Measurements from ENCODE around the gene POTEG. TPM values are rescaled to one million over a fixed set of nuclear protein-coding genes. Genes with fewer than 3 reads are reported as not detected.
"Not testable (repeated sequence)": the region's sequence is repeated elsewhere in the genome, so short reads cannot be mapped to it uniquely, and the experiment has no call there.

Gene POTEG
- total RNA-seq, 2 experiments from 2014 or later: not detected

DNA sequence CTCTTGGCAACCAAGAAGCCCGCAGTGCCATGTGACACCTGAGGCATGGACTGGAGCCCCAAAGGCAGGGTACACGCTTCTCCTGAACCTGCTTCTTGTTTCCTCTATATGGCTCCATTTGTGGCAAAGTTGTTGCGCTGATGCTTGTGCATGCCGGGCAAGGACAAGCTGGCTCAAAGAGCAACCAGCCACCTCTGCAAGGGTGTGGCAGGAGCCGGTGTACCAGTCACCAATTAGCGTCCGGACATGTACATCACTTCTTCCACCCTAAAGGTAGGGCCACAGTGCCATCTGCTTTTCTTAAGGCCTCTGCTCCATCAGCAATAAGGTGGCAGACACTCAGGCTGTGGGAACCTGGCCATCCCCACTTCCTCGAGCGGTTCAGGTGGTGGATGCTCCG lies 43.9 kb downstream of the POTEG start:
- H3K36me3 Mint-ChIP-seq (ENCODE audit: low read depth); DNase-seq; H3K4me3 Mint-ChIP-seq; H3K27ac Mint-ChIP-seq; H3K4me1 Mint-ChIP-seq; POLR2A ChIA-PET; H3K27me3 Mint-ChIP-seq; CTCF ChIA-PET; H3K9me3 Mint-ChIP-seq: not testable (repeated sequence)

DNA sequence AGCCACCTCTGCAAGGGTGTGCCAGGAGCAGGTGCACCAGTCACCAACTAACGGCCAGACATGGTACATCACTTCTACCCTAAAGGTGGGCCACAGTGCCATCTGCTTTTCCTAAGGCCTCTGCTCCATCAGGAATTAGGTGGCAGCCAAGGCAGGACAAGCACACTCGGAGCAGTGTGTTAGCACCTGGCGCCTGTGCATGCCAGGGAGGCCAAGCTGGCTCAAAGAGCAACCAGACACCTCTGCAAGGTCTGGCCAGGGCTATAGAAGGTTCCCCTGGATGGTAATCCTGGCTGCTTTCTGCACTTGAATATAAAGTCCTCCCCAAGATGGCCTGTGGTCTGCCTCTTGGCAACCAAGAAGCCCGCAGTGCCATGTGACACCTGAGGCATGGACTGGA lies 45.4 kb downstream of the POTEG start:
- DNase-seq; H3K9me3 Mint-ChIP-seq; H3K27me3 Mint-ChIP-seq; POLR2A ChIA-PET; H3K4me3 Mint-ChIP-seq; H3K36me3 Mint-ChIP-seq (ENCODE audit: low read depth); H3K27ac Mint-ChIP-seq; CTCF ChIA-PET; H3K4me1 Mint-ChIP-seq: not testable (repeated sequence)

DNA sequence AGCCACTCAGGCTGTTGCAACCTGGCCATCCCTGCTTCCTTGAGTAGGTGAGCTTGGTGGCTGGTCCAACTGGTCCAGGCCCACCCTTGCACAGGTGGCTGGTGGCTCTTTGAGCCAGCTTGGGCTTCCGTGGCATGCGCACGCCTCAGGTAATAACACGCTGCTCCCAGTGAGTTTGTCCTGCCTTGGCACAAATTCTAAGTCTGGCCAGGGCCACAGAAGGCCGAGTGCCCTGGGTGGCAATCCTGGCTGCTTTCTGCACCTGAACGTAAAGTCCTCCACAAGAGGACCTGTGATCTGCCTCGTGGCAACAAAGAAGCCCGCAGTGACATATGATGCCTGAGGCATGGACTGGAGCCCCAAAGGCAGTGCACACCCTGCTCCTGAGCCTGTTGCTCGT lies 47.1 kb downstream of the POTEG start:
- H3K4me3 Mint-ChIP-seq; H3K36me3 Mint-ChIP-seq (ENCODE audit: low read depth); H3K27ac Mint-ChIP-seq; H3K27me3 Mint-ChIP-seq; POLR2A ChIA-PET; H3K9me3 Mint-ChIP-seq; DNase-seq; CTCF ChIA-PET; H3K4me1 Mint-ChIP-seq: not testable (repeated sequence)

DNA sequence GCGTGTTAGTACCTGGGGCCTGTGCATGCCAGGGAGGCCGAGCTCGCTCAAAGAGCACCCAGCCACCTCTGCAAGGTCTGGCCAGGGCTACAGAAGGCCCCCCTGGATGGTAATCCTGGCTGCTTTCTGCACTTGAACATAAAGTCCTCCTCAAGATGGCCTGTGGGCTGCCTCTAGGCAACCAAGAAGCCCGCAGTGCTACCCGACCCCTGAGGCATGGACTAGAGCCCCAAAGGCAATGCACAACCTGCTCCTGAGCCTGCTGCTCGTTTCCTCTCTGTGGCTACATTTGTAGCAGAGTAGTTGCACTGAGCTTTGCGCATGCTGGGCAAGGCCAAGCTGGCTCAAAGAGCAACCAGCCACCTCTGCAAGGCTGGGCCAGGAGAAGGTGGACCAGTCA lies 47.8 kb downstream of the POTEG start:
- H3K27ac Mint-ChIP-seq; H3K4me3 Mint-ChIP-seq; H3K27me3 Mint-ChIP-seq; DNase-seq; H3K36me3 Mint-ChIP-seq (ENCODE audit: low read depth); CTCF ChIA-PET; H3K4me1 Mint-ChIP-seq; H3K9me3 Mint-ChIP-seq; POLR2A ChIA-PET: not testable (repeated sequence)

DNA sequence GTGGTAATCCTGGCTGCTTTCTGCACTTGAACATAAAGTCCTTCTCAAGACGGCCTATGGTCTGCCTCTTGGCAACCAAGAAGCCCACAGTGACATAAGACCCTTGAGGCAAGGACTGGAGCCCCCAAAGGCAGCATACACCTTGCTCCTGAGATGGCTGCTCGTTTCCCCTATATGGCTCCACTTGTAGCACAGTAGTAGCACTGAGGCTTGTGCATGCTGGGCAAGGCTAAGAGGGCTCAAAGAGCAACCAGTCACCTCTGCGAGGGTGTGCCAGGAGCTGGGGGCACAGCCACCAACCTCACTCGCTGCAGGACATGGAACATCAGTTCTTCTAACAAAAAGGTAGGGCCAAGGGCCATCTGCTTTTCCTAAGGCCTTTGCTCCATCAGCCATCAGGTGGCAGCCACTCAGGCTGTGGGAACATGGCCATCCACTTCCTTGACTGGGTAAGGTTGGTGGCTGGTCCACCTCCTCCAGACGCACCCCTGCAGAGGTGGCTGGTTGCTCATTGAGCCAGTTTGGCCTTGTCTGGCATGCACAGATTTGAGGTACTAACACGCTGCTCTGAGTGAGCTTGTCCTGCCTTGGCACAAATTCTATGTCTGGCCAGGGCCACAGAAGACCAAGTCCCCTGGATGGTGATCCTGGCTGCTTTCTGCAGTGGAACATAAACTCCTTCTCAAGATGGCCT lies 49.9 kb downstream of the POTEG start:
- H3K27me3 Mint-ChIP-seq; H3K36me3 Mint-ChIP-seq (ENCODE audit: low read depth); H3K27ac Mint-ChIP-seq; POLR2A ChIA-PET; H3K4me3 Mint-ChIP-seq; DNase-seq; CTCF ChIA-PET; H3K4me1 Mint-ChIP-seq; H3K9me3 Mint-ChIP-seq: not testable (repeated sequence)

DNA sequence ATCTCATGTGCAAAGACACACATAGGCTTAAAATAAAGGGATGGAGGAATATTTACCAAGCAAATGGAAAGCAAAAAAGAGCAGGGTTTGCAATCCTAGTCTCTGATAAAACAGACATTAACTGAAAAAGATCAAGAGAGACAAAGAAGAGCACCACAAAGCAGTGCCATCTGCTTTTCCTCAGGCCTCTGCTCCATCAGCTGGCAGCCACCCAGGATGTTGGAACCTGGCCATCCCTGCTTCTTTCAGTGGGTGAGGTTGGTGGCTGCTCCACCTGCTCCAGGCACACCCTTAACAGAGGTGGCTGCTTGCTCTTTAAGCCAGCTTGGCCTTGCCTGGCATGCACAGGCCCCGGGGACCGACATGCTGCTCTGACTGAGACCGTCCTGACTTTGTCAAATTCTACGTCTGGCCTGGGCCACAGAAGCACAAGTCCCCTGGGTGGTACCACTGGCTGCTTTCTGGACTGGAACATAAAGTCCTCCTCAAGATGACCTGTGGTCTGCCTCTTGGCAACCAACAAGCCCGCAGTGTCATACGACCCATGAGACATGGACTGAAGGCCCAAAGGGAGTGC lies 51.0 kb downstream of the POTEG start:
- H3K4me1 Mint-ChIP-seq; H3K27ac Mint-ChIP-seq; POLR2A ChIA-PET; CTCF ChIA-PET; DNase-seq; H3K27me3 Mint-ChIP-seq; H3K4me3 Mint-ChIP-seq; H3K9me3 Mint-ChIP-seq; H3K36me3 Mint-ChIP-seq (ENCODE audit: low read depth): not testable (repeated sequence)

DNA sequence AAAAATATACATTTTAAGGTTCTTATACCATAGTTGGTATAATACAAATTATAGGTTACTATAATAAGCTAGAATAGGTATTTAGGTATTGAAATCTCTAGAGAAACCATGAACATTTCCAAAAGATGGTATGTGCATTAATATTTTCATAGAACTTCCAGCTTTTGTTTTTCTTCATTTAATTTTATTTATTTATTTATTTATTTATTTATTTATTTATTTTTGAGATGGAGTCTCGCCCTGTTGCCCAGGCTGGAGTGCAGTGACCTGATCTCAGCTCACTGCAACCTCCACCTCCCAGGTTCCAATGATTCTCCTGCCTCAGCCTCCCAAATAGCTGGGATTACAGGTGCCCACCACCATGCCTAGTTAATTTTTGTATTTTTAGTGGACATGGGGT lies 54.0 kb downstream of the POTEG start:
- H3K27me3 Mint-ChIP-seq; DNase-seq; POLR2A ChIA-PET; H3K4me3 Mint-ChIP-seq; CTCF ChIA-PET; H3K36me3 Mint-ChIP-seq (ENCODE audit: low read depth); H3K27ac Mint-ChIP-seq; H3K4me1 Mint-ChIP-seq; H3K9me3 Mint-ChIP-seq: not testable (repeated sequence)

DNA sequence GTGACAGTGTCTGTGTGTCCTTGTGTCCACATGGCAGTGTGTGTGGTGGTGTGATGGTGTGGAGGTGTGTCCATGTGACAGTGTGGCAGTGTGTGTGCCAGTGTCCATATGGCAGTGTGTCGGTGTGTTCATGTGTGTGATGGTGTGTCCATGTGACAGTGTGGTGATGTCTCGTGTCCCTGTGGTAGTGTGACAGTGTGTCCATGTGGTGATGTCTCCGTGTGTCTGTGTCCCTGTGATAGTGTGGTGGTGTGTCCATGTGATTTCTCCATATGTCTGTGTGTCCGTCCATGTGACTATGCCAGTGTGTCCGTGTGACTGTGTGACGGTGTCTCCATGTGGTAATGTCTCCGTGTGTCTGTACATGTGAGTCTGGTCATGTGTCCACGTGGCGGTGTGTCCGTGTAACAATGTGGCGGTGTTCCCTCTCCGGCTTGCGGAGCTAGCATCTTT lies 59.7 kb downstream of the POTEG start:
- H3K36me3 Mint-ChIP-seq (ENCODE audit: low read depth); H3K9me3 Mint-ChIP-seq; H3K4me3 Mint-ChIP-seq; POLR2A ChIA-PET; H3K4me1 Mint-ChIP-seq; H3K27ac Mint-ChIP-seq; H3K27me3 Mint-ChIP-seq; DNase-seq; CTCF ChIA-PET: not testable (repeated sequence)

DNA sequence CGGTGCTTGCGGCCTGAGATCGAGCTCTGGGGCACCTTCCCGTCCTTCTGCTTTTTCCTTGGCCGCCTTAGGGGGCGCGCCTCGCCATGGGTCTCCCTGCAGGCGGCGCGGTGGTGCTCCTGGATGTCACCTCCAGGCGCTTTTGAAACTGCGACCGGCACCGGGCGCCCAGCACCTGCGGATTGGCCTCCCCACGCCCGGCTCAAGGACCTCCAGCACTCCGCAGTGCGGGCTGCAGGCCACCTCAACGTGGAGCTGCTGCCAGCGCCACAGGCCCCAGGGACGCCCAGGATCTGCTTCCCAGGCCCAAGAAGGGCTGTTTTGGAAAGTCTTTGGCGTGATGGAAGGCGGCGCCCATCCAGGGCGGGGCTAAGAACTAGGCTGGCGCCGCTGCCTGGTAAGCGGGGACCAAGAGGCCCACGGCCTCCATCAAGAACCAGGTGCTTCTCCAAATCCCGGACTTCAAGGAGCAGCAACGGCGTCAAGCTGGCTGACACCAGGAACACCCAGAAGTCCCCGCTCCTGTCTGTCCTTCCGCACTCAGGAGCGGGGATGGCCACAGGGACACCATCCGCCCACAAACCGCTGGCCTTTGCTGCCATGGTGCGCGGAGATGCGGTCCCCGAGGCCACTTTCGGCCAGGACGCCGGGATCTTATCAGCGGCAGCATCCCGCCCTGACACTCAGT lies 61.2 kb downstream of the POTEG start:
- CTCF ChIA-PET; H3K9me3 Mint-ChIP-seq; H3K27ac Mint-ChIP-seq; H3K4me1 Mint-ChIP-seq; DNase-seq; H3K27me3 Mint-ChIP-seq; POLR2A ChIA-PET; H3K4me3 Mint-ChIP-seq; H3K36me3 Mint-ChIP-seq (ENCODE audit: low read depth): not testable (repeated sequence)

DNA sequence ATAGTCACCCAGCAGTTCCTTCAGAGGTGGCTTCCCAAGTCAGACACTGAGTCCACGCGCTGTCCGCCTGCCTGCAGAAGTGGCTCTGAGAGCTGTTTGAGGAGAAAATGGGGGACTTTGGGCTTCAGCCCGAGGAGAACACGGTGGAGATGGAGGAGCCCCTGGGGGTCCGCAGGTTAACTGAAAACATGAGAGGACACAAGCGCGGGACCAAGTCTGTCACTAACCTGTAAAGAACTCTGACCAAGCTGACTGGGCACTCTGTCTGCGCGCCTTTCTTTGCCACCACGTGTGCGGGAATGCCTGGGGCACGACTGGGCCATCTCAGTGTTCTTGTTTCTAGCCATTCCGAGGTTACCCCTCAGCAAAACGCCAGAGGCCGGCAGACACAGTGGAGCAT lies 62.4 kb downstream of the POTEG start:
- H3K9me3 Mint-ChIP-seq; H3K27ac Mint-ChIP-seq; H3K27me3 Mint-ChIP-seq; H3K4me1 Mint-ChIP-seq; H3K4me3 Mint-ChIP-seq; POLR2A ChIA-PET; H3K36me3 Mint-ChIP-seq (ENCODE audit: low read depth); CTCF ChIA-PET; DNase-seq: not testable (repeated sequence)

DNA sequence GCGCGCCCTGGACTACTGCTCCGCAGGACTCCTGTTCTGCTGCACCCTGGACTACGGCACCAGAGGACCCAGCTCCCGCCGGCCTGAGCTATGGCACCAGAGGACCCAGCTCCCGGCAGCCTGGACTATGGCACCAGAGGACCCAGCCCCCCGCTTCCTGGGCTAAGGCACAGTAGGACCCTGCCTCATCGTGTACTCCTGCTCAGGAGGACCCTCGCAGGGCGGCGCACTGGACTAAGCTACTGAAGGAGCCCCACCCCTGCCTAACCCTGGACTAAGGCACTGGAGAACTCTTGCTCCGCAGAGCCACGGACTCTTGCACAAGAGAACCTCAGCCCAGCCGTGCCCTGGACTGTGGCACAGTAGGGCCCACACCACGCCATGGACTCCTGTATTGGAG lies 71.3 kb downstream of the POTEG start:
- H3K4me3 Mint-ChIP-seq; H3K27me3 Mint-ChIP-seq; CTCF ChIA-PET; H3K9me3 Mint-ChIP-seq; H3K36me3 Mint-ChIP-seq (ENCODE audit: low read depth); POLR2A ChIA-PET; H3K27ac Mint-ChIP-seq; DNase-seq; H3K4me1 Mint-ChIP-seq: not testable (repeated sequence)

DNA sequence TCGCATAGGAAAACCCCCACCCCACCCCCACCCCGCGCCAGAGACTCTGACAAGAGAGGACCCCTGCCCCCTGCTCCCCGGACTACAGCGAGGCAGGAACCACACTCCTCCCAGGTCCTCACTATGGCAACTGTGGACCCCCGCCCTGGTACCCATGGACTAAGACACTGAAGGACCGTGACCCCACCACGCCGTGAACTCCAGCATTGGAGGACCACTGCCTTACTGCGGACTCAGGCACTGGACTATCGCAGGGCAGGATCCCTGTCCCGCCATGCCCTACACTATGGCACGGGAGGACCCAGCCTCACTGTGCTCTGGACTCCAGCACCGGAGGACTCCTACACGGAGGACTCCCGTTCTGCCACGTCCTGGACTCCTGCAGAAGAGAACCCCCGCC lies 71.8 kb downstream of the POTEG start:
- POLR2A ChIA-PET; H3K27me3 Mint-ChIP-seq; H3K36me3 Mint-ChIP-seq (ENCODE audit: low read depth); H3K27ac Mint-ChIP-seq; H3K4me1 Mint-ChIP-seq; H3K4me3 Mint-ChIP-seq; H3K9me3 Mint-ChIP-seq; DNase-seq; CTCF ChIA-PET: not testable (repeated sequence)

DNA sequence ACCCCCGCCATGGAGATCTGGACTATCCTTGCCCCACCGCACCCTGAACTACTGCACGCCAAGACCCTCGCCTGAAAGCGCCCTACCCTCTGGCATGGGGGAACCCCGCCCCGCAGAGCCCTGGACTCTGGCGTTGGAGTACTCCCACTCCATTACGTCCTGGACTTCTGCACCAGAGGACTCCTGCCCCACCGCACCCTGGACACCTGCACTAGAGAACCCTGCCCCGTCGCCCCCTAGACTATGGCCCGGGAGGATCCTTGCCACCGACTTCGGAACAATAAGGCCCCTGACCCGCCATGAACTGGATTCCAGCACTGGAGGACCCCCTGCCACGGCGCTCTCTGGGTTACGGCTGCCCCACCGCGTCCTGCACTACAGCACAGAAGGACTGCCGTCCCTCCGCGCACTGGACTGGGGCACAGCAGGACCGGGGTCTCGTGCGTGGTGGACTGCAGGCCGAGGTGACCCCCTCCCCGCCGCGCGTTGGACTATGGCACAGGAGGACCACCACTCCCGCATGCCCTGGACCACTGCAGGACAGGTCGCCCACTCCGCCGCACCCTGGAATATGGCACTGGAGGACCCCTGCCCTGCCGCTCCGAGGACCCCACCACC lies 72.4 kb downstream of the POTEG start:
- H3K4me1 Mint-ChIP-seq; H3K4me3 Mint-ChIP-seq; POLR2A ChIA-PET; H3K27me3 Mint-ChIP-seq; CTCF ChIA-PET; H3K9me3 Mint-ChIP-seq; H3K27ac Mint-ChIP-seq; DNase-seq; H3K36me3 Mint-ChIP-seq (ENCODE audit: low read depth): not testable (repeated sequence)
